ENCODE measurements around the gene CCDC12.

- TF ChIP-seq STAT6 (CRISPR knock-in tag; IDR thresholded peaks at IDR 0.05; ENCODE audit: borderline replicate concordance) (no peak), MAX (IDR thresholded peaks at IDR 0.05) (no peak), POLR2AphosphoS2 (IDR thresholded peaks at IDR 0.05; ENCODE audit: low read depth, low read length) (no peak), ZBTB33 (CRISPR knock-in tag; IDR thresholded peaks at IDR 0.05) (no peak), USF2 (IDR thresholded peaks at IDR 0.05; ENCODE audit: low read depth, low read length) (no peak), USF2 (CRISPR knock-in tag; IDR thresholded peaks at IDR 0.05; ENCODE audit: borderline replicate concordance) (no peak), TBP (CRISPR knock-in tag; IDR thresholded peaks at IDR 0.05) (no peak), ZNF232 (CRISPR knock-in tag; IDR thresholded peaks at IDR 0.05; ENCODE audit: borderline replicate concordance) (no peak)
These were observed 34.5 kb downstream of the CCDC12 start for GRCh38 chr3:46942076-46942475.
